ENCODE measurements around the gene WWOX.
A peak's percentile ranks its signal among the peaks of the same experiment; 100 is the strongest.

Gene WWOX

GRCh38 chr16:78635807-78636206, 536.4 kb downstream of the WWOX start:
- H3K36me3 ChIP-seq (ENCODE audit: control insufficient read depth in 1 of 2, insufficient read depth in 2 of 2, low read length in 2 of 2): no peaks in the 10 kb centered on the region
- peak overlapping the region; percentile 83 for H2BK12ac ChIP-seq (ENCODE audit: low read length)
- peak overlapping the region; percentile 48 for H2BK120ac ChIP-seq (ENCODE audit: insufficient read depth, low read length, poor library complexity)
- H3K4me3 ChIP-seq (ENCODE audit: low read depth, low read length): no peak overlapping the region
- H2BK5ac ChIP-seq (ENCODE audit: low read depth, low read length, poor library complexity): no peak overlapping the region
- H2AK5ac ChIP-seq (ENCODE audit: low read length): peak overlapping the region; percentile 94
- no peaks in the 10 kb centered on the region for H3K9me3 ChIP-seq (ENCODE audit: insufficient read depth, low read depth, low read length)
- H2AFZ ChIP-seq (ENCODE audit: insufficient read depth, low read length, poor library complexity): no peak overlapping the region
- H3K27me3 ChIP-seq (ENCODE audit: insufficient read depth, low read length): no peaks in the 10 kb centered on the region
- H3K14ac ChIP-seq (ENCODE audit: low read length): peak overlapping the region; percentile 35
- H4K91ac ChIP-seq (ENCODE audit: low read depth, low read length): peak overlapping the region; percentile 71
- no peak overlapping the region for H3K27ac ChIP-seq (ENCODE audit: low read depth, low read length)
- DNase-seq: no peak
- peaks cover 52% of the 10 kb centered on the region for H3K79me1 ChIP-seq (ENCODE audit: low read length)
- peaks cover 20 to 22% of the 10 kb centered on the region in 2 experiments for H3K4me1 ChIP-seq (ENCODE audit: control insufficient read depth in 1 of 2, insufficient read depth in 2 of 2, low read length in 2 of 2)
- H3K23ac ChIP-seq (ENCODE audit: low read length): no peak overlapping the region
- no peak overlapping the region for H3K9ac ChIP-seq (ENCODE audit: low read length)
- no peak overlapping the region for H3K4ac ChIP-seq (ENCODE audit: low read depth, low read length)
- H4K8ac ChIP-seq (ENCODE audit: low read depth, low read length): no peak overlapping the region
- no CpG with 5 or more reads among the region's 9 CpGs for WGBS (ENCODE audit: extremely low coverage, insufficient coverage, insufficient read length)
- H3K18ac ChIP-seq (ENCODE audit: low read length): no peak overlapping the region
- H3K4me2 ChIP-seq (ENCODE audit: low read length): no peak overlapping the region
- peaks cover 4% of the 10 kb centered on the region for H3K79me2 ChIP-seq (ENCODE audit: control insufficient read depth, insufficient read depth, low read length, poor library complexity)
- no peak overlapping the region for H4K12ac ChIP-seq (ENCODE audit: low read depth, low read length)

GRCh38 chr16:78638371-78638770, 538.9 kb downstream of the WWOX start:
- Histone ChIP-seq H3K9me3 (ENCODE audit: insufficient read depth, low read depth, low read length) (no peaks in the 10 kb centered on the region), H3K18ac (ENCODE audit: low read length) (no peak overlapping the region), H3K4me2 (ENCODE audit: low read length) (no peak overlapping the region), H3K4me3 (ENCODE audit: low read depth, low read length) (no peak overlapping the region), H3K79me2 (ENCODE audit: control insufficient read depth, insufficient read depth, low read length, poor library complexity) (peaks cover 4% of the 10 kb centered on the region), H2AFZ (ENCODE audit: insufficient read depth, low read length, poor library complexity) (no peak overlapping the region), H3K27ac (ENCODE audit: low read depth, low read length) (peak overlapping the region; percentile 84), H3K4me1 (ENCODE audit: control insufficient read depth in 1 of 2, insufficient read depth in 2 of 2, low read length in 2 of 2) (peaks cover 24 to 26% of the 10 kb centered on the region in 2 experiments), H2AK5ac (ENCODE audit: low read length) (no peak overlapping the region), H3K23ac (ENCODE audit: low read length) (no peak overlapping the region), H2BK5ac (ENCODE audit: low read depth, low read length, poor library complexity) (peak overlapping the region; percentile 83), H3K36me3 (ENCODE audit: control insufficient read depth in 1 of 2, insufficient read depth in 2 of 2, low read length in 2 of 2) (no peaks in the 10 kb centered on the region), H4K8ac (ENCODE audit: low read depth, low read length) (no peak overlapping the region), H3K79me1 (ENCODE audit: low read length) (peaks cover 54% of the 10 kb centered on the region), H2BK120ac (ENCODE audit: insufficient read depth, low read length, poor library complexity) (peak overlapping the region; percentile 96), H3K4ac (ENCODE audit: low read depth, low read length) (no peak overlapping the region), H4K91ac (ENCODE audit: low read depth, low read length) (peak overlapping the region; percentile 98), H4K12ac (ENCODE audit: low read depth, low read length) (no peak overlapping the region), H3K27me3 (ENCODE audit: insufficient read depth, low read length) (no peaks in the 10 kb centered on the region), H3K9ac (ENCODE audit: low read length) (no peak overlapping the region), H2BK12ac (ENCODE audit: low read length) (no peak overlapping the region), H3K14ac (ENCODE audit: low read length) (no peak overlapping the region)
- DNase-seq: peak in 1 of 2 donors; percentile 4
- WGBS (ENCODE audit: extremely low coverage, insufficient coverage, insufficient read length): no CpG with 5 or more reads among the region's 4 CpGs

GRCh38 chr16:78639775-78640174, 540.3 kb downstream of the WWOX start:
- WGBS (ENCODE audit: extremely low coverage, insufficient coverage, insufficient read length): no CpG with 5 or more reads among the region's 3 CpGs
- H3K27me3 ChIP-seq (ENCODE audit: insufficient read depth, low read length): no peaks in the 10 kb centered on the region
- no peak overlapping the region for H3K27ac ChIP-seq (ENCODE audit: low read depth, low read length)
- H4K91ac ChIP-seq (ENCODE audit: low read depth, low read length): peak overlapping the region; percentile 94
- H2BK5ac ChIP-seq (ENCODE audit: low read depth, low read length, poor library complexity): peak overlapping the region; percentile 85
- H3K79me2 ChIP-seq (ENCODE audit: control insufficient read depth, insufficient read depth, low read length, poor library complexity): peaks cover 4% of the 10 kb centered on the region
- no peak overlapping the region for H2AFZ ChIP-seq (ENCODE audit: insufficient read depth, low read length, poor library complexity)
- no peak overlapping the region for H4K12ac ChIP-seq (ENCODE audit: low read depth, low read length)
- peaks cover 23 to 28% of the 10 kb centered on the region in 2 experiments for H3K4me1 ChIP-seq (ENCODE audit: control insufficient read depth in 1 of 2, insufficient read depth in 2 of 2, low read length in 2 of 2)
- H3K14ac ChIP-seq (ENCODE audit: low read length): peak overlapping the region; percentile 95
- H4K8ac ChIP-seq (ENCODE audit: low read depth, low read length): no peak overlapping the region
- peak overlapping the region; percentile 97 for H2BK12ac ChIP-seq (ENCODE audit: low read length)
- no peaks in the 10 kb centered on the region for H3K9me3 ChIP-seq (ENCODE audit: insufficient read depth, low read depth, low read length)
- H3K4me2 ChIP-seq (ENCODE audit: low read length): no peak overlapping the region
- H3K9ac ChIP-seq (ENCODE audit: low read length): no peak overlapping the region
- H3K18ac ChIP-seq (ENCODE audit: low read length): peak overlapping the region; percentile 94
- H3K4ac ChIP-seq (ENCODE audit: low read depth, low read length): peak overlapping the region; percentile 73
- peak overlapping the region; percentile 92 for H2BK120ac ChIP-seq (ENCODE audit: insufficient read depth, low read length, poor library complexity)
- H3K23ac ChIP-seq (ENCODE audit: low read length): no peak overlapping the region
- no peaks in the 10 kb centered on the region for H3K36me3 ChIP-seq (ENCODE audit: control insufficient read depth in 1 of 2, insufficient read depth in 2 of 2, low read length in 2 of 2)
- no peak overlapping the region for H3K4me3 ChIP-seq (ENCODE audit: low read depth, low read length)
- peak overlapping the region; percentile 99 for H2AK5ac ChIP-seq (ENCODE audit: low read length)
- no peak for DNase-seq
- peaks cover 53% of the 10 kb centered on the region for H3K79me1 ChIP-seq (ENCODE audit: low read length)

DNA sequence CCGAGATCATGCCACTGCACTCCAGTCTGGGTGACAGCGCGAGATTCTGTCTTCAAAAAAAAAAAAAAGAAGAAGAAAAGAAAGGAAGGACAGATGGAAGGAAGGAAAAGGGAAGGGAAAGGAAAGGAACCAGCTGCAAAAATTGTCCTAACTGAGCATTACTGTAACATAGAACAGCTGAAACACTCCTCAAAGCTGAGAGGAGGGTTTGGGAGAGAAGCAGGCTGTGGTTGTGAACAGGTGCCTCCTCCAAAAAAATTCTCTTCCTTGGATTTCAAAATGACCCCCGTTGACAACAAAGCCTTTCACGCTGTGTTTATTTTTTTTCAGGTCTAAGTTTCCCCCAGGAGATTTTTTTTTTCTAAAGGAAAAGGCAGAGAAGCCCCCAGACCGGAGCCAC, 541.4 kb downstream of the WWOX start:
- Histone ChIP-seq H3K27ac (ENCODE audit: low read depth, low read length) (no peak overlapping the region), H3K4me3 (ENCODE audit: low read depth, low read length) (no peak overlapping the region)
- no CpG with 5 or more reads among the region's 6 CpGs for WGBS (ENCODE audit: extremely low coverage, insufficient coverage, insufficient read length)

More for the DNA sequence above, 541.4 kb downstream of the WWOX start:
- no peak for DNase-seq
- no peak overlapping the region for H3K18ac ChIP-seq (ENCODE audit: low read length)
- H3K4ac ChIP-seq (ENCODE audit: low read depth, low read length): no peak overlapping the region
- peaks cover 26 to 30% of the 10 kb centered on the region in 2 experiments for H3K4me1 ChIP-seq (ENCODE audit: control insufficient read depth in 1 of 2, insufficient read depth in 2 of 2, low read length in 2 of 2)
- H2BK120ac ChIP-seq (ENCODE audit: insufficient read depth, low read length, poor library complexity): peak overlapping the region; percentile 92
- H3K9me3 ChIP-seq (ENCODE audit: insufficient read depth, low read depth, low read length): no peaks in the 10 kb centered on the region
- no peak overlapping the region for H3K9ac ChIP-seq (ENCODE audit: low read length)
- H3K79me1 ChIP-seq (ENCODE audit: low read length): peaks cover 56% of the 10 kb centered on the region
- H3K79me2 ChIP-seq (ENCODE audit: control insufficient read depth, insufficient read depth, low read length, poor library complexity): peaks cover 6% of the 10 kb centered on the region
- H3K27me3 ChIP-seq (ENCODE audit: insufficient read depth, low read length): no peaks in the 10 kb centered on the region
- H4K8ac ChIP-seq (ENCODE audit: low read depth, low read length): no peak overlapping the region
- H3K36me3 ChIP-seq (ENCODE audit: control insufficient read depth in 1 of 2, insufficient read depth in 2 of 2, low read length in 2 of 2): no peaks in the 10 kb centered on the region
- H3K23ac ChIP-seq (ENCODE audit: low read length): no peak overlapping the region
- no peak overlapping the region for H3K14ac ChIP-seq (ENCODE audit: low read length)
- H3K4me2 ChIP-seq (ENCODE audit: low read length): no peak overlapping the region
- peak overlapping the region; percentile 94 for H4K91ac ChIP-seq (ENCODE audit: low read depth, low read length)
- no peak overlapping the region for H2AK5ac ChIP-seq (ENCODE audit: low read length)
- H2AFZ ChIP-seq (ENCODE audit: insufficient read depth, low read length, poor library complexity): no peak overlapping the region
- H2BK12ac ChIP-seq (ENCODE audit: low read length): no peak overlapping the region
- no peak overlapping the region for H4K12ac ChIP-seq (ENCODE audit: low read depth, low read length)
- H2BK5ac ChIP-seq (ENCODE audit: low read depth, low read length, poor library complexity): peak overlapping the region; percentile 46
